ENCODE data around the gene LINC01488.

DNA sequence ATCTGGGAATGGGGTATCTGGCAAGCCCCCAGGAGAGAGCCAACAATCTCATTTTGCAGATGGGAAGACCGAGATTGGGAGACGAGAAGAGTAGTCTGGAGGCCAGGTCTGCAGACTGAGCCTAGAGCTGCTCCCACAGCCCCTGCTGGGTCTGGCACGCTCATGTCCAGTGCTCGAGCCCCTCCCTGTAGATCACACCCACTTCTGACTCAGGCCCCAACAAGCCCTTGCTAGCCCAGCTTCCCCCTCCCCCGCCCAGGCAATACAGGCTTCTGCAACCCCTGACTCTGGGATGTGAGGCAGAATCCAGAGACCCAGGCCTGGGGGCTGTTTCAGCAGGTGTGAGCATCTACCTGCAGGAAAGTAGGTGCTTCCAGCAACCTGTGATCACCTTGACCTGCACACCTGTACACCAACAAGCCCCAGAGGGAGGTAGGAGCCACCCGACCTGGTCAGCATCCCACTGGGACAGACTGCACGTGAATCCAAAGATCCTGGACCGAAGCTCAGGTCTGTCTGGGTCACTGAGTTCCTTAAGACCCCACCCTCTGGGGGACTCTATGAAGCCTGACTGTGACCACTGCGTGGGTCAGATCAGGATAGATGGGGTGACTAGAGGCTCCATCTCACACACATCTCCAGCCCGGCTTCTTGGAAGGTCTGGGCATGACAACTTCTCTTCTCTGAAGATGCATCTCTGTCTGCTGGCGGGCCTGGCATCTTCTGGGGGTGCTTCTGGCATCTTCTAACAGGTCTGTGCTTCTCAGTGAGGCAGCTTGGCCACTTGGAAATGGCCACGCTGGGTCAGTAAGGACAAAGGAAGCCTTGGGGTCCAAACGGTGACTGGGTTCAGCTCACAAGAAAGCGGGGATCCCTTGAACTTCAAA lies 29.3 kb downstream of the LINC01488 start:
- no peak for TF ChIP-seq POLR2A (IDR thresholded peaks at IDR 0.05)
- TF ChIP-seq, protein P1, sequence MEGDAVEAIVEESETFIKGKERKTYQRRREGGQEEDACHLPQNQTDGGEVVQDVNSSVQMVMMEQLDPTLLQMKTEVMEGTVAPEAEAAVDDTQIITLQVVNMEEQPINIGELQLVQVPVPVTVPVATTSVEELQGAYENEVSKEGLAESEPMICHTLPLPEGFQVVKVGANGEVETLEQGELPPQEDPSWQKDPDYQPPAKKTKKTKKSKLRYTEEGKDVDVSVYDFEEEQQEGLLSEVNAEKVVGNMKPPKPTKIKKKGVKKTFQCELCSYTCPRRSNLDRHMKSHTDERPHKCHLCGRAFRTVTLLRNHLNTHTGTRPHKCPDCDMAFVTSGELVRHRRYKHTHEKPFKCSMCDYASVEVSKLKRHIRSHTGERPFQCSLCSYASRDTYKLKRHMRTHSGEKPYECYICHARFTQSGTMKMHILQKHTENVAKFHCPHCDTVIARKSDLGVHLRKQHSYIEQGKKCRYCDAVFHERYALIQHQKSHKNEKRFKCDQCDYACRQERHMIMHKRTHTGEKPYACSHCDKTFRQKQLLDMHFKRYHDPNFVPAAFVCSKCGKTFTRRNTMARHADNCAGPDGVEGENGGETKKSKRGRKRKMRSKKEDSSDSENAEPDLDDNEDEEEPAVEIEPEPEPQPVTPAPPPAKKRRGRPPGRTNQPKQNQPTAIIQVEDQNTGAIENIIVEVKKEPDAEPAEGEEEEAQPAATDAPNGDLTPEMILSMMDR (IDR thresholded peaks at IDR 0.05): no peak

All from transverse colon (tissue), 3 donors.